Fibroblast of gingiva (primary cell): ENCODE measurements around the gene MIDN.
"Not testable (repeated sequence)": the region's sequence is repeated elsewhere in the genome, so short reads cannot be mapped to it uniquely, and the experiment has no call there.

Source experiments
- DNase-seq: peaks from one replicate; pipeline ENCODE4 v3.0.0-alpha.2; 2011; ENCODE audit warnings: low read depth

The MIDN gene

GRCh38 chr19:1294688-1295087 is 46.3 kb downstream of the MIDN start:
- DNase-seq: no peak

GRCh38 chr19:1295169-1296012 is 47.0 kb downstream of the MIDN start:
- DNase-seq: no peak

DNA sequence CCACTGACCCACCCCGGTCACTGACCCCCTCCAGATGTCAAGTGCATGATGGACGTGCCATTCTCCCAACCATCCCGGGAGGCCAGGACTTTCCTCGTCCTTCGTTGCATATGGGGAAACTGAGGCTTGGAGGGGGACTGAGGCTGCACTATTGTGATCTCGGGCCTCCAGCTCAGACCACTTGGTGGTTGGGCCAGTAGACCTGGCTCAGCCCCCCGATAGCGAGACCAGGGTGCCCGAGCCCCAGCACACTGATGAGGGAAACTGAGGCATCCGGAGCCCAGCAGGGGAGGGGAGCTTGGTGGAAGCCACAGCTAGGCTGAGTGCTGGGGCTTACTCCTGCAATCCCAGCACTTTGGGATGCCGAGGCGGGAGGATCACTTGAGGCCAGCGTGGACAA is 47.7 kb downstream of the MIDN start:
- DNase-seq: no peak

GRCh38 chr19:1296575-1297271 is 48.3 kb downstream of the MIDN start:
- DNase-seq: no peak

DNA sequence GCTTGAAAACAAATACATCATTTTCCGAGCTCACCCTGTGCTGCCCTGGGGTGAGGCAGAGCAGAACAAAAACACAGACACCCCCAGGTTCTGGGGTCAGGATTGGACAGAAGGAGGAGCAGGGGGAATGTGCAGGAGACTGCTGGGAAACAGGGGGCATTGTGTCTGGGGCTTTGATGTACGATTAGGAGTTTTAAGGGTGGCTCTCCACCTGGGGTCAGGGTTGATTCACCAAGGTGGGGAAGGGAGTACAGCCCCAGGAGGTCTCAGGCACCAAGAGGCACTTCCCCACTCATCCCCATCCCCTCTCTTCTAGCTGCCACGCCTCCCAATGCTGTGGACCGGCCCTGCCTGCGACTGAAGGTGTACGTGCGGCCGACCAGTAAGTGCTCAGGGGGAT is 49.9 kb downstream of the MIDN start:
- DNase-seq: no peak

DNA sequence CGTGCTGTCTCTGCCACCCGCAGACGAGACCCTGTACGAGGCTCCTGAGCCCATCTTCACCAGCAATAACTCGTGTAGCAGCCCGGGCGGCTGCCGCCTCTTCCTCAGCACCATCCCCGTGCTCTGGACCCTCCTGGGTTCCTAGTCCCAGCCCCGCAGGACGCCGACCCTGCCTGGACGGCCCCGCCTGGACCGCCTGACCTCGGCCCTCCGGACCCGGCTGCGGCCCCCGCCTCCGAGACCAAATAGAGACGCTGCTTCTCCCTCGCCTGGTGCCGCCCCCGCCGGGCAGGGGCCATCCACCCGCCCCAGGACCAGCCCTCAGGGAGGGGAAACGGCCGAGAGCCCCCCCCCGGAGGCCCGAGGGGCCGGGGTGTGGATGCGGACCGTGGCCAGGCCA is 51.4 kb downstream of the MIDN start:
- DNase-seq: no peak

DNA sequence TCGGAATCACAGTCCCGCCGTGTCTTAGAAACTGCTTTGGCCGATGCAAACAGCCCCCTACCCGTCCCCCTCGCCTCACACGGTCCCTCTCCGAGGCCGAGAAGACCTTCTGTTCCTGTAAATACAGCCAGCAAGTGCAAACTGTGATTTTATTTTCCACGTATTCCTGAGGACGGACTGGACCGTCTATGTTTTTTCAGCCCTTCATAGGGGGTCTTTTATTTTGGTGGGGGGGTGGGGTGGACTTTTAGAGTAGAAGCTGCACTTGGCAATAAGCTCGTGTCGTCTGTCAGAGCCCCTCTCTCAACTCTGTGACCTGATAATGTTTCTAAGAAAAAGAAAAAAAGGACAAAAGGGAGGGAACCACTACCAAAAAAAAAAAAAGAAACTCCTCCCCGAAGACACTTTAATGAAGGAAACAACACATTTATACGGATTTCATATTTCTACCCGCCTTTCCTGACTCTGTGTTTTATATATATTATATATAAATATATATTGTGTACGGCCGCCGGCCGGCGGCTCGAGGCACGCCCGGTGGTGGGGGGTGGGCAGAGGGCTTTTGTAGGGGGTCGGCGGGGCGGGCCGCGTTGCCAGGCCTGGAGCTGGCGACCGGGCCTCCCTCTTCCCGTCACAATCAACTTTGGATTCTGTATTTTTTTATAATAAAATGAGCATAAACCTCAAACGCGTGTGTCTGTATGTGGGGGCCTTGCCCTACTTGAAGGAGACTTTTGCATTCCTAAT is 52.5 kb downstream of the MIDN start:
- no peak for DNase-seq

- DNase-seq: no peak
Measured at GRCh38 chr19:1302533-1303239, 54.3 kb downstream of the MIDN start.

DNA sequence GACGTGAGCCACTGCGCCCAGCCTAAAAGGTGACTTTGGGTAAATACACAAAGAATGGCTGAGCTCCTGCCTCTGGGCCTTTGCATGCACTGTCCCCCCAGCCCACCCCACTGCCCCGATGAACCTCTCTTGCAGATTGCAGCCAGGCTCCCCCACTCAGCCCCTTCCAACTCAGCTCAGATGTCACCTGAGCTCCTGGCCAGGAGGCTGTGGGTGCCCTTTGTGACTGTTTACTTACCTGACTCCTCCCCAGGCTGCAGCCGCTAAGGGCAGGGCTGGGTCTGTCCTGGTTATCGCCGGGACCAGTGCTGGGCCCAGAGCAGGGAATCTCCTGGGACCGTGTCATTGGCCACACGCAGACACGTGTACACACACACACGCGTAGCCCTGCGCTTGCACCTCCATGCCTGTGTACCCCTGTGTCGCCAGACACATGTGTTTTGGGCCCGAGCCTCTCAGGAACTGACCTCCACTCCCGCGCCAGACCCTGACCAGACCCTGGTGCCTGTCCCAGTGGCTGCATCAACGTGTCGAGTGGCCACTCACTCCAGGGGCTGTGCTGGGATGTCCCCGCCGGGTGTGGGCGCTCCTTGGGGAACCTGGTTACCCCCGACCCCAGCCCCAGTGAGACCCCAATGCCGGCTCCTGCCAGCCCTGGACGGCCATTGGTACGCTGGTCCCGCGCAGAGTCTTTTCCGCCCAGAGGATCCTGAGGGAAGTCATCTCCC is 56.0 kb downstream of the MIDN start:
- DNase-seq: no peak

DNA sequence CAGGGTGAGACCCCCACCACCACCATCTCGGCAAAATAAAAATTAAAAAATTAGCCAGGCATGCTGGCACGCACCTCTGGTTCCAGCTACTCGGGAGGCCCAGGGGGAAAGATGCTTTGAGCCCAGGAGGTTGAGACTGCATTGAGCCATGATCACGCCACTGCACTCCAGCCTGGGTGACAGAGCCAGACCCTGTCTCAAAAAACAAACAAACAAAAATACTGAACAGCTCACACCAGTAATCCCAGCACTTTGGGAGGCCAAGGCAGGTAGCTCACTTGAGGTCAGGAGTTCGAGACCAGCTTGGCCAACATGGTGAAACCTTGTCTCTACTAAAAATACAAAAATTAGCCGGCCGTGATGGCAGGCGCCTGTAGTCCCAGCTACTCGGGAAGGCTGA is 57.0 kb downstream of the MIDN start:
- not testable (repeated sequence) for DNase-seq

- no peak for DNase-seq
Measured at GRCh38 chr19:1307320-1307719, 58.9 kb downstream of the MIDN start.

DNA sequence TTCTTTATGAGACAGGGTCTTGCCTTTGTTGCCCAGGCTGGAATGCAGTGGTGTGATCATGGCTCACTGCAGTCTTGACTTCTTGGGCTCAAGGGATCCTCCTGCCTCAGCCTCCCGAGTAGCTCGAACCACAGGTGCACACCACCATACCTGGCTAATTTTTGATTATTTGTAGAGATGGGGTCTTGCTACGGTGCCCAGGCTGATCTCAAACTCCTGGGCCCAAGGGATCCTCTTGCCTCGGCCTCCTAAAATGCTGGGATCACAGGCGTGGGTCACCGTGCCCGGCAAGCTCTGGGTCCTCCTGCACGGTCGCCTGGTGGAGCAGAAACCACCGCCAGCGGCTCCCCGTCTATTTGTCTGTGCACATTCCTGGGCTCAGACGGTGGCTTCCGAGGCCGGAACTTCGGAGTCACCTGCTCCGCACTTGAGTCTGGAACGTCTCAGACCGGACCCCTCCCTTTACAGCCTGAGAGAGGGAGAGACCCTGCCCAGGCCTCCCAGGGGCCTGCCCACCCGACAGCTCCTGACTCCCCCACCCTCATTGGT is 59.4 kb downstream of the MIDN start:
- DNase-seq: no peak

DNA sequence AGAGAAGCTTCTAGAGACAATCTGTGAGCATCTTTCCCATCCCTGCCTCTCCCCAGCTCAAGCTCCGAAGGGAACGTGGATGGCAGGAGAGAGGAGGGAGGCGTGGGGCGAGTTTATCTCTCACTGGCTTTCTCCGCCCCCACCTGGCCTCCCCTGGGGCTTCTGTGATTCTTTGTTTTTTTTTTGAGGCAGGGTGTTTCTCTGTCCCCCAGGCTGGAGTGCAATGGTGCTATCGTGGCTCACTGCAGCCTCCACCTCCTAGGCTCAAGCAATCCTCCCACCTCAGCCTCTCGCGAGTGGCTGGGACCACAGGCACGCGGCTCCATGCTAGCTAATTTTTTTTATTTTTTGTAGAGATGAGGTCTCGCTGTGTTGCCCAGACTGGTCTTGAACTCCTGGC is 60.3 kb downstream of the MIDN start:
- no peak for DNase-seq
